Stimulated activated CD8-positive, alpha-beta memory T cell treated with anti-CD3 and anti-CD28 coated beads, Interleukin-12 subunit alpha, Interleukin-12 subunit beta, amount 100 ng/mL, for 1 hour (primary cell): ENCODE results near the gene SPPL2C.

Source experiments
- DNase-seq: peaks from one replicate; pipeline ENCODE4 v3.0.0-alpha.2; 2020; ENCODE audit warnings: low read depth

The SPPL2C gene

GRCh38 chr17:45844695-45845375, at the start of gene SPPL2C:
Gene SPPL2C (plus strand): TSS chr17:45844881. CDS start chr17:45844907, 26 bp downstream.
- no peak for DNase-seq

DNA sequence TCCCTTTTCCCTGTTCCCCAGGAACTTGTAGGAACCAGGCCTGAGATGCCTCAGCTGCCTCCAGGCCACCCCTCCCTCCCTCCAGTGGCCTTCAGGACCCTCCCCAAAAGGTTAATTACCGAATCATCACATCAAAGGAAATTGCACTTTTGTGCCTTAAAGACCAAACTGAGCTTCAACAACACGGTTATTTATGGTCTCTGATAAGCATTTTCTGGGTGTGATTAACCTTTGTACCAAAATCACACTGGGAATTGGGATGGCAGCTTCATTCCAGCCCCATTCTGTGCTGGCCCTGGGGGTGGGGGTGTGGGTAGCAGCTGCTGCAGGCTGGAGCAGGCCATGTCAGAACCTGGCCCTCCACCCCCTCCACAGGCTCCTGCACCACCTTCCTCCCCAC, 43.9 kb upstream of the SPPL2C start:
- no peak for DNase-seq

GRCh38 chr17:45801421-45801820, 43.3 kb upstream of the SPPL2C start:
- no peak for DNase-seq

DNA sequence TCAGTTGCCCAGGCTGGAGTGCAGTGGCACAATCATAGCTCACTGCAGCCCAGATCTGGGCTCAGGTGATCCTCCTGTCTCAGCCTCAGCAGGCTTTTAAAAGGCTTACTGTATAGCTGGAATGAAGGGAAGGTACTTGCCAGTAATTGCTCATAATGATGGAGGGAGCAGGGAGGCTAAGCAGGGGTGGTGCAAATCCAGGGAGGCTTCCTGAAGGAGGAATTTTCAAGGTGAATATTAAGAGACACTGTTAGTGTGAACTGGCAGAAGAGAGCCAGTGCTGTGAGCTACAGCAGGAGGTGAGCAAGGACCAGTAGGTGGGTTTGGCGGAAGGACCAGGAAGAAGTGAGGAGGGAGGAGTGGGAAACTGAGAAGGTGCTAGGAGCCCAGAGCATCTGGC, 35.8 kb upstream of the SPPL2C start:
- DNase-seq = no peak

DNA sequence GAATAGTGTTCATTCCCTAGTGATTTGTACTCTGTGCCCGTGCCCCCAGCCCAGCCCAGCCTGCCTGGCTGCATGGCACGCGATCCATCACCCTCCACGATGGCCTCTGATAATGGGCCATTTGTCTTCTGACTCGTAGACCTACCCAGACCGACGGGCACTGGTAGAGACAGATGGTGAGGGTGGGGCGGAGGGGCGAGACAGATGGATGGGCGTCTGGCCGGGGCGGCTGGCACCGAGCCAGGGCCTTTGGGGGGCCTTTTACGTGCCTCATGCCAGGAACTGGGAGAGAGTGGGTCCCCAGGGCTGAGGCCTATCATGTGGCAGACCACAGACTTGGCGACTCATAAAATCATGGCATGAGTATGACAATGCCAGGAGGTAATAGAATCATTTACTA, 35.2 kb upstream of the SPPL2C start:
- no peak for DNase-seq

- no peak for DNase-seq
Observed at GRCh38 chr17:45812102-45812501, 32.6 kb upstream of the SPPL2C start.

DNA sequence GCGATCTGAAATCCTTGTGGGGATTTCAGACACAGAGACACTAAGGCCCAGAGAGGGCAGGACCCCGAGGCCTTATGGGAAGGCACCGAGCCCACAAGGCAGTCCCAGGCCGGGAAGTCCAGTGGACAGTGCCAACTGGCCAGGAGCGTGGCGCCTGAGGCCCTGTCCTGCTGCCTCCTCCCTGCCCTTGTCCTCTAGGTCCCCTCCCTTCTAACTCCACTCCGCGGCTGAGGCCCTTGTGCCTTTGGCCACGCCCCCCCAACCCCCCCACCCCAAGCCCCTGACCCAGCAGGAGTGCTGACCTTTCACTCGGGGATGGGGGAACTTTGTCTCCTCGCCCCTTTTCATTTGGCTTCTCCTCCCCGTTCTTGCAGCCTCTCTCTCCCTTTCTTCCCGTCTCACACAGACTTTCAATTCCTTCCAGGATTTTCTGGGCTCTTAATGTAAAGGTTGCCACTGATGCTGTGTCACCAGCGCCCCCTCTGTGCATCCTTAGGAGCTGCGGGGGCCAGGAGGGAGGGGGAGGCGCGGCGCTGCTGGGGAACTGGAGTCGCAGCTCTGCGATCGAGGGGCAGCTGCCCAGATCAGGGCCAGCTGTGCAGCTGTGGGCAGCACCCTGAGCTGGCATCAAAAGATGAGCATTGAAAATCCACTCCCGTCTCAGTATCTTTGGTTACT, 31.5 kb upstream of the SPPL2C start:
- DNase-seq = no peak

- no peak for DNase-seq
Observed at GRCh38 chr17:45814622-45815606, 29.8 kb upstream of the SPPL2C start.

DNA sequence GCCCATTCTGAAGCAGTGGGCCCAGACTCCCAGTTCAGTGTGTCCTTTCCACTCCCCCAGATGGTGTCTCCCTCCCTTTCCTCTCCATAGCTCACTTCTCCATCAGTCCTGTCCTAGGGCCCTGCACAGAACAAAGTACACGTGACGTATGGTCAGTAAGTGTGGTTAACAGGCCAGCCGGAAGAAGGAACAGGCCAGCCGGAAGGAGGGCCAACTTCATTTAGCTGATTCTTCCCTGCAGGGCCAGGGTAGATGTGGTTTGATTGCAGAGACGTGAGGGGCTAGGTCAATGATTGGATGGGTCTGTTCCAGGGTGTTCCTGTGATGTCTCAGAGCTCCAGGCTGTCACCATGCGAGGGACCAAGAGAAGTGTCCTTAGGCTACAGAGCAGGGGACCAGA, 28.9 kb upstream of the SPPL2C start:
- no peak for DNase-seq

DNA sequence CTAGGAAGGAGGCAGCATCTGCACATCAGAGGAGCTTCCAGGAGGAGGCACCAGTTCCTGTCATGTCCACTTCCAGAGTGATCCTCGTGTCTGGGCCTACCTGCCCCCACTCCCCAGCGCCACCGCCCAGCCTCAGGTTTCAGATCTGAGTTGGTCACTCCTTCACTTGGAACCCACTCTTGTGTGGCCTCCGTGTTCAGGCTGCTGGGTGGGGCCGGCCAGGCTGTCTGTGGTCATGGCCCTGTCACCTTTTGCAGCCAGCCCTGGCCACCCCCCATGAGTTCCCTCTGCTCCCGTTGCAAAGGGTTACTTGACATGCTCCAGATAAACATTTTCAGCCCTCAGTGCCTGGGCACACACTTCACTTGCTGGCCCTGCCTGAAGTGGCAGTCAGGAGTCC, 26.6 kb upstream of the SPPL2C start:
- DNase-seq = no peak

- no peak for DNase-seq
Observed at GRCh38 chr17:45818699-45819098, 26.0 kb upstream of the SPPL2C start.

DNA sequence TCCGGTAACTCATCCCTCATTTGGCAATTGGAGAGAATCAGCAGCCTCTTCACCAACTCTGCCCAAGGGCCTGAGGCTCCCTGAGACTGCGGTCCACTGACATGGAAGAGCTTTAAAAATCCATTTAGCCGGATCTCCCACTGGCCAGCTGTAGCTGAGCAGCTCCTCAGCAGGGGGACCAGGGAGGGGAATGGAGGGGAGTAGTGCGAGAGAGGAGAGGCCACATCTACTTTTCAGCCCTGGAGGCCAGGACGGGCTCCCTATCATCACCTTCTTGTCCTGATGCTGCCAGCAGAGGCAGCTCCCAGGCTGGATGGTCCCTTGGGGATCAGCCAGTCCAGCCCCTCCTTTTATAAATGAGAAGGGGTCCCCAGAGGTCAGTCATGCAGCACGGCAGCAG, 25.0 kb upstream of the SPPL2C start:
- no peak for DNase-seq

DNA sequence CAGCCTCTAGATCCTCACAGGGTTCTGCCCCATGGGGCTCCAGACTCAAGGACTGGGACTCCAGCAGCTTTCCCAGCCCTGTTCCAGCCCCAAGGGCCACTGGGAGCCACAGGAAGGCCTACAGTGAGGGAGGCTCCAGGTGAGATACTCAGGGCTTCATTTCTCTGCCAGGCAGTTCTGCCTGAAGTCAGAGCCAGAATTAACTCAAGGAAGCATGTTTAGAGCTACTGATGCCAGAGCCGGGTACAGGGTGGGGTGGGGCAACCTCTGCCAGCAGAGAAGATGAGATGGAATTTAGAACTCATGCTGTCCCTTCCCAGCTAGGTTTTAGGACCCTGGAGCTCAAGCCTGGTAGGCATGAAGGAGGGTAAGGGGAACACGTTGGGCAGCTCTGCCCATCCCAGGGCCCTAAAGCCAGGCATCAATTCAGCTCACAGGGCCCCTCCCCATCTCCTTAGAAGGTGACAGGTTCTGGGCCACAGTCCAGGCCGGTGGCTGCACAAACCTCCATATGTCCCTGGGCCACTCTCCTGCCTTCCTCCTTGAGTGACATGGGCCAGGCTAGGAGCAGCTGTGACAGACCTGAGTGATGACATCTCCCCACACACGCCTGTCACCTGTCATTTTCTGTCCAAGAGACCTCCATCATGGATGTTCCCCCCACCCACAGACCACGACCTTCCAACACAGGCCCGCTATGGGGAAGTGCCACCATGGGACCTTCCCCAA, 24.5 kb upstream of the SPPL2C start:
- DNase-seq = no peak

- DNase-seq = no peak
Observed at GRCh38 chr17:45821147-45821546, 23.5 kb upstream of the SPPL2C start.

- DNase-seq = no peak
Observed at GRCh38 chr17:45823598-45823997, 21.1 kb upstream of the SPPL2C start.

DNA sequence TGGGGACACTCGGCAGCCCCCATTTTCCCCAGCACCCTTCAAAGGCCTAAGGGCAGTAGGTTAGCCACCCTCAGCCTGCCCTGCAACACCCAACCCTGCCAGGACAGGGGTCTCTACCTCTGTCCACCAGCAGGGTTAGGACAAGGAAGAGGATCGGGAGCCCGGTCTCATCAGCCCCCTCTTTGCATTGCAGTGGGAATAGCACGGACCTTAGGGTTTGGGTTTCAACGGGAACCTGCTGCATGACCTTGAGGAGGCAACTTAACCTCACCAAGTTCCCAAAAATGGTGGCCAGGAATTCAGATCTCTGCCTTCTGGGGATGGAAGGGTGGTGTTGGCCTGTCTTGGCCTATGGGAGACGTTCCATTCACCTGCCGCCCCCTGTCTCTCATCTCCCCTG, 20.2 kb upstream of the SPPL2C start:
- DNase-seq = no peak

- no peak for DNase-seq
Observed at GRCh38 chr17:45824901-45825492, 19.7 kb upstream of the SPPL2C start.

GRCh38 chr17:45825792-45826191, 18.9 kb upstream of the SPPL2C start:
- no peak for DNase-seq

DNA sequence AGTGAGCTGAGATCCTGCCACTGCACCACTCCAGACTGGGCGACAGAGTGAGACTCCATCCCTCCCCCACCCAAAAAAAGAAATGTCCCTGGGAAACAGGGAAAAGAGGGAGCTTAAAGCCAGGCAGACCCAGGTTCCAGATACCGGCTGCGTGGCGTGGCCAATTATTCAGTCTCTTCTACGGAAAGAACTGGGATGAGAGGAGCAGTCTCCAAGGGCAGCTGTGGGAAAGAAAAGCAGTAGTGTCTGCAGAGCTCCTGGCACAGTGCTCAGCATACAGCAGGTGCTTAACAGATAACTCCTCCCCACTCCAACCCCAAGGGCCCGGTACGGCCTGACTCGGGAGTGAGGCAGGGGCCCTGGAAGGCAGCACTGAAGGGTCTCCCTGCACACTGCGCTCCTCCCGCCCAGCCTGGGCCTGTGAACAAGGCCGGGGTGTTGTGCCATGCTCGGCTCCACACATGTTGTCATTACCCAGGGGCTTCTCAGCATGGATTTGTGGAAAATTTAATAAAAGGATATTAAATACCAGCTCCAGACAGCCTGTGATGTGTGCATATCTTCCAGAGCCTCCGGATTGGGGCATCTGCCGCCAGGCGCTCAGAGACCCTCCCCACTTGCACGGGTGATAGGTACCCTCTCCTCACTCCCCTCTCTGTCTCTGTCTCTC, 17.6 kb upstream of the SPPL2C start:
- no peak for DNase-seq

DNA sequence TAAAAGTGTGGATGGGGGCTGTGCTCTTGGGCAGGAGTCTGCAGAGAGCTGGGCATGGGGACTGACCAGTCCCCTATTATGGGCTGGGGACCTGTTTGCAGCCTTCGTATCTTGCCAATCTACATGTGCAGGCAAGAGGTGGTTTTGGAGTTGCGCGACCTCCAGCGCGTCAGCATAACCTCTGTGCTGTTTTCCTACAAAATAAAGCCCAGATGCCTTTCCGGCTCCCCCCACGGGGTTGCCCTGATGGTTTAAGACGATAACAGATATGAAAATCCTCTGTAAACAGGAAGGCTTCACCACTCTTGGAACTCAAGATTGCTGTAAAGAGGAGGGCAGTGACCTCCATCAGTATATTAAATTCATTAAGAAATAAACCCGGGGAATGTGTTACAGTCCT, 16.5 kb upstream of the SPPL2C start:
- DNase-seq = no peak

GRCh38 chr17:45828582-45829133, 16.0 kb upstream of the SPPL2C start:
- no peak for DNase-seq
